ENCODE measurements around the gene ADAP1. TPM values are rescaled to one million over a fixed set of nuclear protein-coding genes. Genes with fewer than 3 reads are reported as not detected.

ADAP1 gene
- total and polyA plus RNA-seq, 2 of the 8 experiments (the other 6 are each of a cell fraction or from before 2014, with no cell fraction given): 5.8 to 6.1 TPM

GRCh38 chr7:992709-993607 is 38.5 kb upstream of the ADAP1 start:
- FAIRE-seq (peak; percentile 65), DNase-seq (ENCODE audit: low read depth in 1 of 2, low spot score in 2 of 2) (peak; percentile 94 to 96)
- Histone ChIP-seq H3K79me2 (ENCODE audit: control insufficient read depth in 1 of 2, insufficient read depth in 2 of 2, low read length in 2 of 2) (no peaks in the 10 kb centered on the region), H3K4me3 (ENCODE audit: extremely low read depth in 1 of 4, insufficient read depth in 2 of 4, low read depth in 3 of 4, low read length in 4 of 4) (no peak overlapping the region), H4K91ac (replicated peaks; ENCODE audit: insufficient read length, low read length) (no peak overlapping the region), H2AFZ (ENCODE audit: low read length) (no peak overlapping the region), H3K56ac (replicated peaks; ENCODE audit: insufficient read length, low read depth, low read length) (no peak overlapping the region), H3K36me3 (ENCODE audit: control insufficient read depth in 2 of 4, insufficient read depth in 4 of 4, low read length in 3 of 4) (no peaks in the 10 kb centered on the region), H3K27ac (ENCODE audit: low read depth, low read length) (no peak overlapping the region), H3K4me2 (ENCODE audit: insufficient read depth in 1 of 2, low read depth in 2 of 2, low read length in 2 of 2) (0 out of 4 replicates have a peak overlapping the region, but pooled peaks of 1 of the 2 experiments have one; percentile 2), H4K8ac (ENCODE audit: extremely low read depth, insufficient read depth, low read length) (peak overlapping the region; percentile 65; the same call in 1 of the 2 replicates), H3K14ac (ENCODE audit: insufficient read length) (no peak overlapping the region), H4K20me1 (replicated peaks in 1 of 2; ENCODE audit: control insufficient read depth in 1 of 2, insufficient read depth in 2 of 2, low read length in 2 of 2) (no peaks in the 10 kb centered on the region), H2AK5ac (ENCODE audit: low read depth, low read length) (no peak overlapping the region), H4K5ac (ENCODE audit: insufficient read length, low read depth, low read length) (no peak overlapping the region), H3K18ac (ENCODE audit: extremely low read depth, low read length) (no peak overlapping the region), H3K23me2 (ENCODE audit: low read depth, low read length) (no peaks in the 10 kb centered on the region), H2BK5ac (ENCODE audit: low read depth, low read length) (no peak overlapping the region), H3K23ac (ENCODE audit: insufficient read length) (no peak overlapping the region), H2BK20ac (ENCODE audit: low read length) (no peak overlapping the region), H3K27me3 (replicated peaks in 1 of 4; ENCODE audit: control insufficient read depth in 3 of 4, extremely low read depth in 1 of 4, insufficient read depth in 3 of 4, low read length in 3 of 4) (no peaks in the 10 kb centered on the region), H3K4me1 (replicated peaks in 1 of 4; ENCODE audit: control insufficient read depth in 3 of 4, insufficient read depth in 4 of 4, low read length in 3 of 4) (peaks cover 0 to 8% (median 5%) of the 10 kb centered on the region in 4 experiments; a peak in 5 of 7 replicates), H2BK15ac (ENCODE audit: low read length) (peak overlapping the region; percentile 46; the same call in 1 of the 2 replicates), H3K79me1 (ENCODE audit: low read depth, low read length) (no peaks in the 10 kb centered on the region), H2BK12ac (ENCODE audit: low read depth, low read length) (no peak overlapping the region), H3K4ac (replicated peaks; ENCODE audit: insufficient read length, low read depth, low read length) (no peak overlapping the region), H3K9ac (replicated peaks in 1 of 4; ENCODE audit: extremely low read depth in 1 of 4, low read depth in 3 of 4, low read length in 3 of 4) (no peak overlapping the region), H2BK120ac (replicated peaks; ENCODE audit: low read depth, low read length) (no peak overlapping the region), H3K9me3 (ENCODE audit: insufficient read depth in 2 of 2, low read depth in 1 of 2, low read length in 1 of 2) (no peaks in the 10 kb centered on the region)
- ChIA-PET CTCF (ENCODE audit: partially characterized antibody) (interaction anchor here (0.6 to 10.0 kb wide), 59 partner anchors 9 to 564 kb away, joined by 3 to 143 read pairs (median 7); partner anchors contain the start of genes COX19, CYP2W1 and GPR146), POLR2A (ENCODE audit: partially characterized antibody) (interaction anchor here (0.9 to 2.5 kb wide), 14 partner anchors 11 to 191 kb away, joined by 3 to 8 read pairs (median 4); partner anchors contain the start of genes COX19 and CYP2W1)
- WGBS, 2 experiments (ENCODE audit: extremely low coverage in 1 of 2, insufficient coverage in 1 of 2, insufficient read length in 1 of 2, insufficient replicate concordance in 2 of 2, low coverage in 1 of 2, low lambda C conversion rate in 2 of 2, missing lambda C conversion rate in 1 of 2): 51% methylated on average over 17 of the region's 34 CpGs; no CpG with 5 or more reads in 1 of the 2 experiments
- no peak for TF ChIP-seq FOSL1 (IDR thresholded peaks at IDR 0.05; ENCODE audit: insufficient read depth, low read depth, low read length)
- TF ChIP-seq PHF8 (conservative IDR thresholded peaks at IDR 0.05; ENCODE audit: low read depth, low read length): no peak
- peak; percentile 39 for TF ChIP-seq NANOG (IDR thresholded peaks at IDR 0.05; ENCODE audit: insufficient read depth, low read depth, low read length, poor library complexity, severe bottlenecking)
- no peak for TF ChIP-seq GTF2F1 (IDR thresholded peaks at IDR 0.05; ENCODE audit: borderline replicate concordance, low read depth, low read length)
- no peak for TF ChIP-seq JUN (IDR thresholded peaks at IDR 0.05; ENCODE audit: low read depth, low read length)
- TF ChIP-seq POU5F1 (IDR thresholded peaks at IDR 0.05; ENCODE audit: low read depth, low read length): no peak
- TF ChIP-seq ATF2 (IDR thresholded peaks at IDR 0.05; ENCODE audit: low read length): no peak
- no peak for TF ChIP-seq HDAC6 (IDR thresholded peaks at IDR 0.05; ENCODE audit: low read depth, low read length)
- no peak for TF ChIP-seq SIRT6 (IDR thresholded peaks at IDR 0.05; ENCODE audit: low read length)
